ENCODE data around the gene PIRT. TPM values are rescaled to one million over a fixed set of nuclear protein-coding genes. Genes with fewer than 3 reads are reported as not detected.
A peak's percentile ranks its signal among the peaks of the same experiment; 100 is the strongest.

Gene PIRT
- total RNA-seq, 1 experiment from 2014 or later: not detected

GRCh38 chr17:10790491-10791401, 47.1 kb downstream of the PIRT start:
- DNase-seq (ENCODE audit: low read depth): peak; percentile 65

GRCh38 chr17:10789694-10790271, 48.1 kb downstream of the PIRT start:
- no peak for DNase-seq (ENCODE audit: low read depth)

GRCh38 chr17:10787306-10788045, 50.4 kb downstream of the PIRT start:
- no peak for DNase-seq (ENCODE audit: low read depth)

- DNase-seq (ENCODE audit: low read depth): no peak
Measured at GRCh38 chr17:10785295-10785694, 52.6 kb downstream of the PIRT start.

GRCh38 chr17:10779609-10780008, 58.3 kb downstream of the PIRT start:
- DNase-seq (ENCODE audit: low read depth): no peak

GRCh38 chr17:10777890-10778289, 60.0 kb downstream of the PIRT start:
- DNase-seq (ENCODE audit: low read depth): no peak

GRCh38 chr17:10777131-10777807, 60.6 kb downstream of the PIRT start:
- DNase-seq (ENCODE audit: low read depth): no peak

- DNase-seq (ENCODE audit: low read depth): no peak
Measured at GRCh38 chr17:10776381-10776780, 61.5 kb downstream of the PIRT start.

GRCh38 chr17:10775740-10776356, 62.0 kb downstream of the PIRT start:
- DNase-seq (ENCODE audit: low read depth): no peak

GRCh38 chr17:10775058-10775457, 62.8 kb downstream of the PIRT start:
- no peak for DNase-seq (ENCODE audit: low read depth)

- DNase-seq (ENCODE audit: low read depth): no peak
Measured at GRCh38 chr17:10773391-10773790, 64.5 kb downstream of the PIRT start.

Small RNA genes within 50 kb of the gene (small RNA-seq; reads per million reads assigned to genes)
- not detected for gene AC015908.2
- gene RNU6-1065P: not detected
- gene TMEM238L: not detected

Other genes with a start within 250 kb of the PIRT start
- gene MYH3, start 180.8 kb downstream of the PIRT start, total RNA-seq (2014; rRNA removed; shearing (Covaris generic)): 0.66 and 0.97 TPM in 2 replicates
- gene SCO1, start 140.6 kb downstream of the PIRT start, total RNA-seq (2014; rRNA removed; shearing (Covaris generic)): 78.5 and 118 TPM in 2 replicates
- gene ADPRM, start 140.5 kb downstream of the PIRT start, total RNA-seq (2014; rRNA removed; shearing (Covaris generic)): 10.1 and 10.2 TPM in 2 replicates
- gene TMEM220, start 108.1 kb downstream of the PIRT start, total RNA-seq (2014; rRNA removed; shearing (Covaris generic)): 0.24 TPM in 1 of 2 replicates, not detected in the other
- not detected in 2 replicates for gene TMEM238L, start 34.0 kb downstream of the PIRT start, total RNA-seq (2014; rRNA removed; shearing (Covaris generic))